ENCODE measurements around the gene CALR.
"Not testable (repeated sequence)": the region's sequence is repeated elsewhere in the genome, so short reads cannot be mapped to it uniquely, and the experiment has no call there.

DNA sequence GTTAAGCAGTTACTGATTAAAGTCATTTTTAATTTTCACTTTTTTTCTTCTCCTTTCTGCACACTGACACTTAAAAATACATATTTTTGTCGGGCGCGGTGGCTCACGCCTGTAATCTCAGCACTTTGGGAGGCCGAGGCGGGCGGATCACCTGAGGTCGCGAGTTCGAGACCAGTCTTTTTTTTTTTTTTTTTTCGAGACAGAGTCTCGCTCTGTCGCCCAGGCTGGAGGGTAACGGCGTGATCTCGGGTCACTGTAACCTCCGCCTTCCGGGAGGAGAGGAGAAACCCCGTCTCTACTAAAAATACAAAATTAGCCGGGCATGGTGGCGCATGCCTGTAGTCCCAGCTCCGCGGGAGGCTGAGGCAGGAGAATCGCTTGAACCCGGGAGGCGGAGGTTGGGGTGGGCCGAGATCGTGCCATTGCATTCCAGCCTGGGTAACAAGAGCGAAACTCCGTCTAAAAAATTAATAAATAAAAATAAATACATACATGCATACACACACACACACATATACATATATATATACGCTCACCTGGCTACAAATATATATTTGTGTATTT is 19.1 kb downstream of the CALR start:
- TF ChIP-seq, protein P1, sequence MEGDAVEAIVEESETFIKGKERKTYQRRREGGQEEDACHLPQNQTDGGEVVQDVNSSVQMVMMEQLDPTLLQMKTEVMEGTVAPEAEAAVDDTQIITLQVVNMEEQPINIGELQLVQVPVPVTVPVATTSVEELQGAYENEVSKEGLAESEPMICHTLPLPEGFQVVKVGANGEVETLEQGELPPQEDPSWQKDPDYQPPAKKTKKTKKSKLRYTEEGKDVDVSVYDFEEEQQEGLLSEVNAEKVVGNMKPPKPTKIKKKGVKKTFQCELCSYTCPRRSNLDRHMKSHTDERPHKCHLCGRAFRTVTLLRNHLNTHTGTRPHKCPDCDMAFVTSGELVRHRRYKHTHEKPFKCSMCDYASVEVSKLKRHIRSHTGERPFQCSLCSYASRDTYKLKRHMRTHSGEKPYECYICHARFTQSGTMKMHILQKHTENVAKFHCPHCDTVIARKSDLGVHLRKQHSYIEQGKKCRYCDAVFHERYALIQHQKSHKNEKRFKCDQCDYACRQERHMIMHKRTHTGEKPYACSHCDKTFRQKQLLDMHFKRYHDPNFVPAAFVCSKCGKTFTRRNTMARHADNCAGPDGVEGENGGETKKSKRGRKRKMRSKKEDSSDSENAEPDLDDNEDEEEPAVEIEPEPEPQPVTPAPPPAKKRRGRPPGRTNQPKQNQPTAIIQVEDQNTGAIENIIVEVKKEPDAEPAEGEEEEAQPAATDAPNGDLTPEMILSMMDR (IDR thresholded peaks at IDR 0.05; ENCODE audit: insufficient read depth, low read depth, low read length) = not testable (repeated sequence)
- not testable (repeated sequence) for TF ChIP-seq EZH2 (IDR thresholded peaks at IDR 0.05; ENCODE audit: insufficient read depth, low read length)

All from astrocyte (in vitro differentiated cells and primary cell).